ENCODE data around the gene CEP72. TPM values are rescaled to one million over a fixed set of nuclear protein-coding genes. Genes with fewer than 3 reads are reported as not detected.
A peak's percentile ranks its signal among the peaks of the same experiment; 100 is the strongest.
"Not testable (repeated sequence)": the region's sequence is repeated elsewhere in the genome, so short reads cannot be mapped to it uniquely, and the experiment has no call there.

The CEP72 gene
- total RNA-seq, 1 donor from 2014 or later, result 2.0 TPM

DNA sequence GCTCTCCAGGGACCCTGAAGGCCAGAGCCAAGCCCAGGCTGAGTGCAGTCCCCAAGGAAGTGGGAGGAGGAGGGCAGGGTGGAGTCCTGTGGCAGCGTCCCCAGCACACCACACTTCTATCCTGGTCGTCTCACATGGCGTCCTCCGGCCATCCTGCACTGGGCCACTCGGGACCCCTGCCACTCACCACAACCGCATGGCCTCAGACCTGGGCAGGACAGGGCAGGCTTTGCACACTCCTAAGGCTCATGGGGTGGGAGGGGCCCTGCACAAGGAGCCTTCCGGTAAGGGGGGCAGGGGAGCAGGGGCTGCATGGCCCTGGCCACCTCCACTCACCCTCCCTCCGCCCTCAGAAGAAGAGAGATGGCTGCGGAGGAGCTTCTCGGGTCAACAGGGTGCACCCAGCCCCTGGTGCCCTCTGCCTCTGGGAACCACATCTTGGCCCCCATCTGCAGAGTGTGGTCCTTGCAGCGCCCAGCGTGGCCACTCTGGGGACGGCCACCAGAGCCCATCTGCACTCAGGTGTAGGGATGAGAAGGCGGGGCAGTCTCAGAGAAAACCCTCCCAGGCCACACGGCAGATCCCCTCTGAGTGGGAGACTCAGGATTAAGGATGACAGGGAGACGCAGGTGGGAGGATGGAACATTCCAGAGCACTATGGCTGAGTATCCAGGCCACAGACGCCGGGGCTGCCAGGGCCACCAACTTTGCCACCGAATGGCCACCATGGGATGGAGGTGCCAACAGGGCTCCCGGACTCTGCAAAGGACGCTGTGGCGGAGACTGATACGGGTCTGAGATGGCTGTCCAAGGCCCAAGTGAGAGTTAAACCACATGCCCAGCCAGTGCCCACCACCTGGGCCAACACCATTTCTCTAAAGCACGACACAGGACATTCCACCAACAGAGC lies 73.4 kb downstream of the CEP72 start:
- intact Hi-C loops (cut with DNase I), result no loop called here
- peak; percentile 52 for DNase-seq (ENCODE audit: missing footprints)

DNA sequence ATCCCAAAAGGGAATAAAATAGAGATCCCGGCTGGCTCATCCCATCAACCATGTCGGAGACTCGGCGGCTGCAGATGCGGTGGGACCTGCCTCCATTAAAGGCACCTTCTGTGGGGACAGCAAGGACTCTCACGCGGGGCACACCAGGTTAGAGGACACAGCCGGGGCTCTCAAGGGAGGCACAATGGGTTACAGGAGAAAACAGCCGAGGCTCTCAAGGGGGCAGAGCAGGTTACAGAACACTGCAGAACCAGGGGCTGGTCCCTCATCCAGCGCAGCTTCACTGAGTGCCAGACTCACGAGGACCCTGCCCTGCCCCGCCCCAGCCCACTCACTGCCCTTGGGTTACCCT lies 74.0 kb downstream of the CEP72 start:
- intact Hi-C loops (cut with DNase I); DNase-seq (ENCODE audit: missing footprints); ATAC-seq: not testable (repeated sequence)

More for the DNA sequence above, 73.4 kb downstream of the CEP72 start:
- ATAC-seq, result no peak

DNA sequence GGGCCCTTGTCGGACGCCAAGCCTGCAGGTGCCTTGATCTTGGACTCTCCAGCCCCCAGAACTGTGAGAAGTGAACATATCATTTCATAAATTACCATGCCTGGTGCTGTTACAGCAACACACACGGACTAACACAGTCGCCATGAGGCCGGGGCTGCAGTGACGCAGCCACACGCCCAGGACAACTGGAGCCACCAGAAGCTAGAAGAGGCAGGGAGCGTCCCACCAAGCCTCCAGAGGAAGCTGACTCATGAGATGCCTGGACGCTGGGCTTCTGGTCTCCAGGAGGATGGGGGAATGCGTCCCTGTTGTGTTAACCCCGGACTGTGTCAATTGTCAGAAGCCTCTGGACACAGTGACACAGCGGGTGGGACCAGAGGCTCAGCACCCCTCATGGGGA lies 74.8 kb downstream of the CEP72 start:
- DNase-seq (ENCODE audit: missing footprints); intact Hi-C loops (cut with DNase I): not testable (repeated sequence)

DNA sequence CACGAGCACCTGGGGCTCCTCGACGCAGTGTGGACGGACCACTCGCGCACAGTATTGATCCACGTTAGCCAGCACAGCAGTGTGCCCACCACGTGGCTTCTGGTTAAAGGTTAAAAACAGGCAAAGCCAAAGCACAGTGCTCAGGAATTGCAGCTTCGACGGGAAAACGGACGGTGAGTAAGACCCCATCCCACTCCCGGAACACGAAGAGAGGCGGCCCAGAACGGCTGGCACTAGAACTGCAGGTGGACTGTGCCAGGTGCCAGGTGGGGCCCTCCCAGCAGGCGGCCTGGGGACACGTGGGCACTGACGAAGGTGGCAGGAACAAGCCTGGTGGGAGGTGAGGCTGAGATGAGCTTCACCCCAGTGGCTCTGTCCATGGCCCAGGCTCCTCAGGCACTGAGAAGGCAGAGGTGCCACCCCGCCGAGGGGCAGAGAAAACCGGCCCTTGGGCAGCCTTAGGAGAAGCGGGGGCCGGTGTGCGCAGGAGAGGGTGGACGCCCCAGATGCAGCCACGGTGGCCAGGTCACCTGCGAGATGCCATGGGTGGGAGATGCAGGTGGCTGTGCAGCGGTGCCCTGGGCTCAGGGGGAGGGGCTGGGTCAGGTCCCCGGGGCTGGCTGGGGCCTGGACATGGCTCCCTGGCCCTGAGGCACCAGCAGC lies 76.3 kb downstream of the CEP72 start:
- intact Hi-C loops (cut with DNase I); DNase-seq (ENCODE audit: missing footprints); ATAC-seq: not testable (repeated sequence)

More for the DNA sequence above, 74.8 kb downstream of the CEP72 start:
- ATAC-seq, result not testable (repeated sequence)

DNA sequence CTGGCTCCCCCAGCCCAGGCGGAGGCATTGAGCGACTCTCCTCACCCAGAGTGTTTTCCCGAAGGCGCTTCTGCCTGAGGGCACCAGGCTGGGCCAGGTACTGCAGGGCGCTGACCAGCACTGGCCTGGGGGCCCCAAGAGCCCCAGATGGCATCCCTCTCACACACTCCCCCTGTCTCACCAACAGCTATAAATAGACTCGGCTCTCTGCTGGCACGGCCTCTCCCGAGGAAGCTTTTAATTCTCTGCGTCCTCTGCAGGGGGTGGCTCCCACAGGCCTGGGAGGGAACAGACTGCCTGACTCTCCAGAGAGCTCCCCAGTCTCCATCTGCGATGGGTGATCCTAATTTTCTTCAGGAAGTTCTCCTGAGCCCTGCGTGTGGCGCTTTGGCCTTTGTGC lies 78.2 kb downstream of the CEP72 start:
- ATAC-seq, result peak; percentile 66
- DNase-seq (ENCODE audit: missing footprints), result not testable (repeated sequence)
- intact Hi-C loops (cut with DNase I), result loop anchor here (5.0 kb wide), 1 partner anchor 202 kb away; the partner anchor contains the start of genes BRD9 and TRIP13

DNA sequence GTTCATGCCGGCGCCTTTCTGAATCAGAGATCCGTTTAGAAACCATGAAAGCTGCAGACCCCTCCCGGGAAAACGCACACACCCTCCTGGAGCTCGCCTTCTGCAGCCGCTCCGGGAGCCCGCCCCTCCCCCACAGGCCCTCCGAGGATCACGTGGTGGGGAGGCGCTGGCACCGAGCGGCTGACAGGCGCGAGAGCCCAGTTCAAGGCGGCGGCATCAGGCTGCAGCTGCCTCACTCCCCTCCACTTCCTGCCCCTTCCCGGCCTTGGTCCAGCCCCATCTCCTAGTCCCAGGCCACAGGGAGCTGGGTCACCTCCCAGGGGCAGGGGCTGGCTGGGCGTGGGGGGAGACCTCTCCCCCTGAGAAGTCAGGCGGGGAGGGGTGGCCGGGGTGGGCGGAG lies 78.9 kb downstream of the CEP72 start:
- ATAC-seq, result peak; percentile 47
- not testable (repeated sequence) for DNase-seq (ENCODE audit: missing footprints)
- intact Hi-C loops (cut with DNase I), result loop anchor here (5.0 kb wide), 1 partner anchor 201 kb away; the partner anchor contains the start of genes BRD9 and TRIP13

DNA sequence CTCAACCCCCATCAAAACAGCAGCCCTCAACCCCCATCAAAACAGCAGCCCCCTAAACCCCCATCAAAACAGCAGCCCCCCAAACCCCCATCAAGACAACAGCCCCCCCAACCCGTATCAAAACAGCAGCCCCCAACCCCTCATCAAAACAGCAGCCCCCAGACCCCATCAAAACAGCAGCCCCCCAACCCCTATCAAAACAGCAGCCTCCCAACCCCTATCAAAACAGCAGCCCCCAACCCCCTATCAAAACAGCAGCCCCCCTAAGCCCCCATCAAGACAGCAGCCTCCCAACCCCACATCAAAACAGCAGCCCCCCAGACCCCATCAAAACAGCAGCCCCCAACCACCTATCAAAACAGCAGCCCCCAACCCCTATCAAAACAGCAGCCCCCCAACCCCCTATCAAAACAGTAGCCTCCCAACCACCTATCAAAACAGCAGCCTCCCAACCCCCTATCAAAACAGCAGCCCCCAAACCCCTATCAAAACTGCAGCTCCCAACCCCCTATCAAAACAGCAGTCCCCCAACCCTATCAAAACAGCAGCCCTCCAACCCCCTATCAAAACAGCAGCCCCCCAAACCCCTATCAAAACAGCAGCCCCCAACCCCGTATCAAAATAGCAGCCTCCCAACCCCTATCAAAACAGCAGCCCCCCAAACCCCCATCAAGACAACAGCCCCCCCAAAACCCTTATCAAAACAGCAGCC lies 79.8 kb downstream of the CEP72 start:
- DNase-seq (ENCODE audit: missing footprints) (no peak), ATAC-seq (no peak)
- intact Hi-C loops (cut with DNase I), result loop anchor here (2.0 to 5.0 kb wide), 2 partner anchors 17 to 200 kb away; partner anchors contain the start of genes BRD9 and TRIP13

DNA sequence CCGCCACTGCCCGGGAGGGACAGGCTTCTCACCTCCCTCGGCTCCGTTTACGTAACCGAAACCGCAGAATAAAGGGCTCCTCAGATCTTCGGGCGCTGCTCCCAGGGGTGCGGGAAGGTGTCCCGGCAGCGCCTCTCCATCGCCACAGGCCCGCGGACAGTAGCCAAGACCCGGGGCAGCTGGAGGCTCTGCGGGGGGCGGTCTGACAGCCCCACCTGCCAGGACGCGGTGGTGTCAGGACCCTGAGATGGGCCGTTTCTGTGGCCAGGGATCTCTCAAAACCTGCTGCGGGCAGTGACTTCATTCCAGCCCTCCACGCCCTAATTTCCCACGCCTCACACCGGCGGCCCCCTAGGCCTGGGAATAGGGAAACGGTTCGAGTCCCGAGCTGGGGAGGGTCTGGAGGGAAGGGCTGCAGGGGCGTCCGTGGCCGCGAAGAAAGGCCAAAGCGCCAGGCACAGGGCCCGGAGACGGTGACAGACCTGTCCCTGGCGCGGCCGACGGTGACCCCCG lies 80.4 kb downstream of the CEP72 start:
- not testable (repeated sequence) for ATAC-seq; DNase-seq (ENCODE audit: missing footprints)
- intact Hi-C loops (cut with DNase I), result loop anchor here (2.0 to 5.0 kb wide), 2 partner anchors 18 to 200 kb away; partner anchors contain the start of genes BRD9 and TRIP13

DNA sequence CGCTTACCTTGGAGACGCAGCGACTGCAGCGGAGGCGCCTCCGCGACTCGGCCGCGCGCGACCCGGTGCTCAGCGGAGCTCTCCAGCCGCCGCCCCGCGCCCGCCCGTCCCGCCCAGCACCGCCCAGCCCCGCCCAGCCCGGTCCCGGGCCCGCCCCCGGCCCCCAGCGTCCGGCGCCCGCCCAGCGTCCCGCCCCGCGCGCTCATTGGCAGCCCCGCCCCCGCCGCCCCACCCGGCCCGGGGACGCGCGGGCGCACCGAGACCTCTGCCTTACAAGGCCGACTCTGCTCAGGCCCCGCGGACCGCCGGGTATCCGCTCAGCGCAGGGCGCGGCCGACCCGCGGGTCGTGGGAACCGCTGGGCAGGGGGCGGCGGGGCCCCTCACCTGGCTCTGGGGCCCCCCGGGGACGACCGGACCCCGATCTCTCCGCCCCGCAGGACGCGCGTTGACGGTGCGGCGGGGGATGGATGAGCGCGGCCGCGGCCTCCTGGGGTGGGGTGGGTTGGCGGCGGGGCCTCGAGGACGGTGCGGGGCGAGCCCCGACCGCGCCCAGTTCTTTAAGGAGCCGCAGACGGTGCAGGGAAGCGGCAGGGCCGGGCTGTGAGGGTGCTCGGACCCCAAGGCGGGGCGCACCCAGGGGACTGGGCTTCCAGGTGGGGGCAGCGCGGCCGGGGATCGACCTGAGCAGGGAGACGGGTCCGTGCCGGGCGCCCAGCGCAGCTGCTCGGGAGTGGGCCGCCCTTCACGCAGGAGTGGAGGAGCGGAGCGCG lies 81.3 kb downstream of the CEP72 start, which contains the start of gene TPPP:
Gene TPPP (minus strand): TSS at position 82 of the 771 bp plus-strand sequence. CDS start 15,292 bp downstream, outside the sequence.
- DNase-seq (ENCODE audit: missing footprints), result peak; percentile 95
- intact Hi-C loops (cut with DNase I), result loop anchor here (2.0 to 5.0 kb wide), 2 partner anchors 19 to 199 kb away; partner anchors contain the start of genes BRD9 and TRIP13
- peak; percentile 86 for ATAC-seq

DNA sequence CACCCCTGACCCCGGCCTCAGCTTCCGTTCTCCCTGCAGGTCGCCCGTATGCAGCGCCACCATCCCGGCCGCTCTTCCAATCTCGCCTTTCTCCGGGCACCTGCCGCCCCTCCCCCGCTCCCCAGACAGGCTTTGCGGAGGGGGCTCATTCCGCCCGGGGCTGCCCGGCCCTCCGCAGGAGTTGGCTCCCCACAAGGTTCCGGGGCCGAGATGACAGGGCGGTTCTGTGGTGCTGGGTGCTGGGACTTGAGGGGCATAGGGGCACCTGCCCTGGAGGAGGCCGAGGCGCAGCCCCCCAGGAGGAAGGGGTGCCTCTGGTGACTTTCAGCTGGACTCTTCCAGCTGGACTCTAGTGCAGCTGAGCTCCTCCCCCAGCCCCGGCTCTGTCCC lies 81.9 kb downstream of the CEP72 start:
- ATAC-seq, result peak; percentile 11
- not testable (repeated sequence) for DNase-seq (ENCODE audit: missing footprints)
- intact Hi-C loops (cut with DNase I), result loop anchor here (5.0 kb wide), 1 partner anchor 198 kb away; the partner anchor contains the start of genes BRD9 and TRIP13

DNA sequence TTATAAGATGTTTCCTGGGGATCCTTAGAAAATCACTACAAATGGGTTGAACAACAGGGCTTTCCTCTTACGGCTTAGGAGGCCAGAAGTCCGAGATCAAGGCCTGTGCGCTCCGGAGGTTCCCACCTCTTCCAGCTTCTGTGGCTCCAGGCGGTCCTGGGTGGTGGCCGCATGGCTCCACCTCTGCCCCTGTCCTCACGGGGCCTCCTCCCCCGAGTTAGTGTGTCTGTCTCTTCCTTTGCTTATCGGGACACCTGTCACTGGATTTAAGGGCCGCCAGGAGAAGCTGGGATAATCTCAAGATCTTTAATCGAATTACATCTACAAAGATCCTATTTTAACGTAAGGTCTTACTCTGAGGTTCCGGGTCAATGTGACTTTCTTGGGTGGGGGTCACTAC lies 83.3 kb downstream of the CEP72 start:
- ATAC-seq; DNase-seq (ENCODE audit: missing footprints); intact Hi-C loops (cut with DNase I): not testable (repeated sequence)

DNA sequence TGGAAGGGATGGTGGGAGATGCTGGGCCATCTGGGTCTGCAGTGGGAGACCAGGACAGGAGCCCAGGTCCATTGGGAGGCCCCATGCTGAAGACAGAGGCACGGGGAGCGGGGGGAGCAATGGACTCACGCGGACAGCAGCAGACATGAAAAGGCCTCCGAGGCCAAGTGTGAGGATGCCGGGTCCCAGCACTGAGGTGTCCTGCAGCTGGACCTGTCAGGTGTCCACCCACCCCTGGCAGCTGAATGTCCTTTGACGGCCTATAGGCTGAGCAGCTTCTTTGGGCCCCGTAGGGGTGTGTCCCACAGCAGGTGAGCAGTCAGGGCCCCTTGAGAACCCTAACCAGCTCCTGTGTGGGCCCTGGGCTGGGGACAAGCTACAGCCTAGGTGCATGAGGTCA lies 84.1 kb downstream of the CEP72 start:
- DNase-seq (ENCODE audit: missing footprints); ATAC-seq; intact Hi-C loops (cut with DNase I): not testable (repeated sequence)

DNA sequence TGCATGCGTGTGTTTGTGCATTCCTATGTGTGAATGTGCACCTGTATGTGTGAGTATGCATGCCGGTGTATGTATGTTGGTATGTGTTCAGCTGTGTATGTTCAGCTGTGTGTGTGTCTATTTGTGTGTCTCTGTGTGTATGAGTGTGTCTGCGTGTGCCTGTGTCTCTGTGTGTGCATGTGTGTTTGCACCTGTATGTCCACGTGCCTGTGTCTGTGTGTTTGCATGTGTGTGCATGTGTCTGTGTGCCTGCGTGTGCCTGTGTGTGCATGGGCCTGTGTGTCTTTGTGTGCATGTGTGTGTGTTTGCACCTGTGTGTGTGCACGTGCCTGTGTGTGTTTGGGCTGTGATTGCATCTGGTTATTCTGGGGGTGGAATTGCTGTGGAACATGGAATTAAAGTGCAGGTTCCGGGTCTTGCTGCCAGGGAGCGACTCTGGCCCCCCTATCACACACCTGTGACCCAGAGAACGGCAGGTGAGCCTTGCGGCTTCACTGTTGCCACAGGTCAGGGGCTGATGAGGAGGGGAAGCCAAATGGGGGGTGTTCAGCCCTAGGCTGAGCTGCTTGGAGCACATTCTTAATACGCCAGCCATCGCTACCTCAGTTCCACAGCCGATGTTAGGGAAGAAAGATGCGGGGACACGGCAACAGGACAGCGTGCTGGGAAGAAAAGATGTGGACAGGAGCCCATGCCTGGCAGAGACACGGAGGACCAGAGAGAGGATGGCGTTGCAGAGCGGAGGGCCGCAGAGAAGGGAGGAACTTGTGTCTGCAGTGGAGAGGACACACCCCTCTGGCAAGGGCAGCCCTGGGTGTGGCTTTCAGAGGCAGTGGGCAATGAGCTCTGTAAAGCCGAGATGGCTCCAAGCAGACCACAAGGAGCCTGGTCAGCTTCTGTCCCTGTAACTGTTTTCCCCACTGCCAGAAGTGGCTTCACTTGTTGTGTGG lies 84.9 kb downstream of the CEP72 start:
- intact Hi-C loops (cut with DNase I); DNase-seq (ENCODE audit: missing footprints); ATAC-seq: not testable (repeated sequence)
